ENCODE measurements around the gene DERL3. TPM values are rescaled to one million over a fixed set of nuclear protein-coding genes. Genes with fewer than 3 reads are reported as not detected.

DERL3 gene
- total RNA-seq, 1 experiment from 2014 or later = 1.5 TPM

- Histone ChIP-seq H3K4me3 (ENCODE audit: low read depth, low read length, poor library complexity, severe bottlenecking) (no peak overlapping the region), H3K27ac (ENCODE audit: low read depth, low read length, poor library complexity, severe bottlenecking) (no peak overlapping the region), H3K27me3 (replicated peaks; ENCODE audit: insufficient read depth, low read depth, low read length, poor library complexity) (no peaks in the 10 kb centered on the region), H3K4me1 (ENCODE audit: insufficient read depth, low read length, poor library complexity, severe bottlenecking) (peaks cover 12% of the 10 kb centered on the region), H3K36me3 (ENCODE audit: insufficient read depth, low read length, poor library complexity, severe bottlenecking) (peaks cover 63% of the 10 kb centered on the region), H3K9me3 (ENCODE audit: low read depth, low read length, poor library complexity, severe bottlenecking) (no peaks in the 10 kb centered on the region)
- no TSS peak for BruUV-seq (replicated peaks)
- ChIA-PET CTCF (no interaction called here), POLR2A (ENCODE audit: low non-redundant PET) (no interaction called here)
- TF ChIP-seq CTCF (conservative IDR thresholded peaks at IDR 0.05; ENCODE audit: low read depth, low read length) (no peak), EZH2 (IDR thresholded peaks at IDR 0.05; ENCODE audit: borderline replicate concordance, low read depth, low read length, poor library complexity, severe bottlenecking) (no peak)
- no peak for DNase-seq (ENCODE audit: low spot score)
- intact Hi-C loops (cut with micrococcal nuclease; ENCODE audit: unreplicated experiment) = no loop called here
Measured at GRCh38 chr22:23827351-23827995, 11.3 kb downstream of the DERL3 start.

GRCh38 chr22:23826510-23827350 lies 12.1 kb downstream of the DERL3 start:
- Histone ChIP-seq H3K4me1 (ENCODE audit: insufficient read depth, low read length, poor library complexity, severe bottlenecking) (peaks cover 12% of the 10 kb centered on the region), H3K4me3 (ENCODE audit: low read depth, low read length, poor library complexity, severe bottlenecking) (no peak overlapping the region), H3K9me3 (ENCODE audit: low read depth, low read length, poor library complexity, severe bottlenecking) (no peaks in the 10 kb centered on the region), H3K27ac (ENCODE audit: low read depth, low read length, poor library complexity, severe bottlenecking) (no peak overlapping the region), H3K27me3 (replicated peaks; ENCODE audit: insufficient read depth, low read depth, low read length, poor library complexity) (no peaks in the 10 kb centered on the region), H3K36me3 (ENCODE audit: insufficient read depth, low read length, poor library complexity, severe bottlenecking) (peaks cover 63% of the 10 kb centered on the region)
- no TSS peak for BruUV-seq (replicated peaks)
- no peak for TF ChIP-seq EZH2 (IDR thresholded peaks at IDR 0.05; ENCODE audit: borderline replicate concordance, low read depth, low read length, poor library complexity, severe bottlenecking)
- TF ChIP-seq CTCF (conservative IDR thresholded peaks at IDR 0.05; ENCODE audit: low read depth, low read length) = no peak
- ChIA-PET CTCF (no interaction called here), POLR2A (ENCODE audit: low non-redundant PET) (no interaction called here)
- intact Hi-C loops (cut with micrococcal nuclease; ENCODE audit: unreplicated experiment) = no loop called here
- no peak for DNase-seq (ENCODE audit: low spot score)

GRCh38 chr22:23825246-23825905 lies 13.4 kb downstream of the DERL3 start:
- H3K9me3 ChIP-seq (ENCODE audit: low read depth, low read length, poor library complexity, severe bottlenecking) = no peaks in the 10 kb centered on the region
- peak overlapping the region; percentile 5 for H3K27ac ChIP-seq (ENCODE audit: low read depth, low read length, poor library complexity, severe bottlenecking)
- ChIA-PET POLR2A (ENCODE audit: low non-redundant PET) (no interaction called here), CTCF (interaction anchor here (0.6 kb wide), 1 partner anchor 24 kb away, joined by 7 read pairs; no protein-coding TSS in a partner anchor)
- H3K4me3 ChIP-seq (ENCODE audit: low read depth, low read length, poor library complexity, severe bottlenecking) = no peak overlapping the region
- peaks cover 65% of the 10 kb centered on the region for H3K36me3 ChIP-seq (ENCODE audit: insufficient read depth, low read length, poor library complexity, severe bottlenecking)
- no peak for DNase-seq (ENCODE audit: low spot score)
- no peaks in the 10 kb centered on the region for H3K27me3 ChIP-seq (replicated peaks; ENCODE audit: insufficient read depth, low read depth, low read length, poor library complexity)
- TF ChIP-seq EZH2 (IDR thresholded peaks at IDR 0.05; ENCODE audit: borderline replicate concordance, low read depth, low read length, poor library complexity, severe bottlenecking) (no peak), CTCF (conservative IDR thresholded peaks at IDR 0.05; ENCODE audit: low read depth, low read length) (no peak)
- BruUV-seq (replicated peaks) = no TSS peak
- intact Hi-C loops (cut with micrococcal nuclease; ENCODE audit: unreplicated experiment) = no loop called here
- H3K4me1 ChIP-seq (ENCODE audit: insufficient read depth, low read length, poor library complexity, severe bottlenecking) = peaks cover 12% of the 10 kb centered on the region

All from A673 (cell line).